ENCODE data around the gene KCNQ1. TPM values are rescaled to one million over a fixed set of nuclear protein-coding genes. Genes with fewer than 3 reads are reported as not detected.

The KCNQ1 gene
- total and polyA plus RNA-seq, 2 donors (not counting 1 experiment from before 2014, with no cell fraction given), result 21.5 to 28.8 TPM

- WGBS (ENCODE audit: insufficient coverage), result 94% methylated on average over 10 of the region's 10 CpGs
- H3K9me3 ChIP-seq (ENCODE audit: control extremely low read depth in 1 of 3, control insufficient read depth in 2 of 3, insufficient read depth in 1 of 3, low read length in 2 of 3), result no peaks in the 10 kb centered on the region
- POLR2A ChIA-PET, result no interaction called here
Measured at GRCh38 chr11:2569731-2570210, 125.0 kb downstream of the KCNQ1 start.

More at GRCh38 chr11:2569731-2570210, 125.0 kb downstream of the KCNQ1 start:
- H3K4me3 Mint-ChIP-seq, result no peak overlapping the region
- Histone ChIP-seq H3K27ac (ENCODE audit: low read length in 2 of 2) (no peak overlapping the region), H3K27me3 (replicated peaks in 1 of 4; ENCODE audit: control extremely low read depth in 1 of 4, control insufficient read depth in 3 of 4, insufficient read depth in 4 of 4, low read length in 3 of 4) (no peaks in the 10 kb centered on the region), H3K9ac (ENCODE audit: low read length) (no peak overlapping the region), H3K36me3 (replicated peaks in 1 of 2; ENCODE audit: control extremely low read depth in 1 of 2, control insufficient read depth in 1 of 2, extremely low read depth in 1 of 2, insufficient read depth in 2 of 2, low read length in 1 of 2) (peaks cover 0 to 2% of the 10 kb centered on the region in 2 experiments), H2AFZ (ENCODE audit: insufficient read depth, low read depth, low read length, poor library complexity, severe bottlenecking) (no peak overlapping the region), H3K4me2 (replicated peaks; ENCODE audit: low read depth, low read length, poor library complexity, severe bottlenecking) (no peak overlapping the region), H3K4me1 (ENCODE audit: control insufficient read depth in 2 of 2, insufficient read depth in 2 of 2, low read length in 2 of 2) (no peaks in the 10 kb centered on the region), H3K79me2 (ENCODE audit: control insufficient read depth, insufficient read depth, low read length) (no peaks in the 10 kb centered on the region), H3K4me3 (ENCODE audit: control extremely low read depth in 1 of 5, extremely low read depth in 1 of 5, insufficient read depth in 1 of 5, low read depth in 2 of 5, low read length in 4 of 5) (no peak overlapping the region), H4K20me1 (ENCODE audit: control insufficient read depth, insufficient read depth, low read length, poor library complexity, severe bottlenecking) (peaks cover 7% of the 10 kb centered on the region)
- DNase-seq (no peak), ATAC-seq (ENCODE audit: low read depth) (no peak)
- no peaks in the 10 kb centered on the region for H3K9me3 Mint-ChIP-seq (ENCODE audit: insufficient read depth)
- CTCF ChIA-PET, result no interaction called here
- no peak overlapping the region for H3K27ac Mint-ChIP-seq
- intact Hi-C loops (cut with micrococcal nuclease), result no loop called here
- no peaks in the 10 kb centered on the region for H3K27me3 Mint-ChIP-seq
- no peaks in the 10 kb centered on the region for H3K4me1 Mint-ChIP-seq
- TF ChIP-seq CTCF (IDR thresholded peaks at IDR 0.05) (no peak), EZH2 (IDR thresholded peaks at IDR 0.05; ENCODE audit: borderline replicate concordance, insufficient read depth, low read depth, low read length, poor library complexity, severe bottlenecking) (no peak)

All from B cell (primary cell).